Ishikawa (cell line): ENCODE results near the gene ONECUT2.

Experiments used
- CEBPB ChIP-seq: IDR thresholded peaks from 2 replicates; pipeline ENCODE4 v1.6.1; 2012
- EGR1 ChIP-seq: IDR thresholded peaks from 2 replicates; pipeline ENCODE4 v1.6.1; 2012
- EP300 ChIP-seq: IDR thresholded peaks from 2 replicates; pipeline ENCODE4 v1.6.1; 2012; ENCODE audit warnings: borderline replicate concordance
- NFIC ChIP-seq: IDR thresholded peaks from 2 replicates; pipeline ENCODE4 v1.6.1; 2012
- RAD21 ChIP-seq: IDR thresholded peaks from 2 replicates; pipeline ENCODE4 v1.6.1; 2012; ENCODE audit warnings: low read depth
- REST ChIP-seq: IDR thresholded peaks from 2 replicates; pipeline ENCODE4 v1.6.1; 2012; ENCODE audit warnings: low read depth, mild to moderate bottlenecking
- TCF12 ChIP-seq: IDR thresholded peaks from 2 replicates; pipeline ENCODE4 v1.6.1; 2012; ENCODE audit warnings: low read depth
- ZBTB7A ChIP-seq: IDR thresholded peaks from 2 replicates; pipeline ENCODE4 v1.6.1; 2012; ENCODE audit warnings: low read depth
- TF ChIP-seq, protein P1 (sequence below): IDR thresholded peaks from 2 replicates; pipeline ENCODE4 v1.6.1; 2012
- TF ChIP-seq, protein P2 (sequence below): IDR thresholded peaks from 2 replicates; pipeline ENCODE4 v1.6.1; 2012

DNA sequence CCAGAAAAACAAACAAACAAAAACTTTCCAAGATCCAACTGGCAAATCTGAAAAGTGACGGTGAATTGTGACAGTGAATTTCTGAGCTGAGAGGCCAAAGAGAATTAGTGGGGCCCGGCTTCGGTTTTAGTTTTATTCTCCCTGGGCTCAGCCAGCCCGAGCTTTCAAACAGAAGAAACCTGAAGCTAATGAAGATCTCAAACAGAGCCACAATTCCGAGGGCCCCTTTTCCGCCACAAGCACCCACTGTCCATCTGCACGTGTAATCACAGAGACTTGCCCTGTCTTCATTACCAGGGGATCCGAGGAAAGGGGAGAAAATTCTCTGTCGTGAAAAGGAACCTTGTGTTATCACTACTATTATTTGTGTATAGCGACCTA is 4.2 kb upstream of the ONECUT2 start:
- TF ChIP-seq EP300 = no peak
- no peak for TF ChIP-seq RAD21
- TF ChIP-seq NFIC = no peak
- no peak for TF ChIP-seq REST
- TF ChIP-seq CEBPB = no peak
- no peak for TF ChIP-seq ZBTB7A
- TF ChIP-seq, protein P1, sequence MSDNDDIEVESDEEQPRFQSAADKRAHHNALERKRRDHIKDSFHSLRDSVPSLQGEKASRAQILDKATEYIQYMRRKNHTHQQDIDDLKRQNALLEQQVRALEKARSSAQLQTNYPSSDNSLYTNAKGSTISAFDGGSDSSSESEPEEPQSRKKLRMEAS = no peak
- TF ChIP-seq, protein P2, sequence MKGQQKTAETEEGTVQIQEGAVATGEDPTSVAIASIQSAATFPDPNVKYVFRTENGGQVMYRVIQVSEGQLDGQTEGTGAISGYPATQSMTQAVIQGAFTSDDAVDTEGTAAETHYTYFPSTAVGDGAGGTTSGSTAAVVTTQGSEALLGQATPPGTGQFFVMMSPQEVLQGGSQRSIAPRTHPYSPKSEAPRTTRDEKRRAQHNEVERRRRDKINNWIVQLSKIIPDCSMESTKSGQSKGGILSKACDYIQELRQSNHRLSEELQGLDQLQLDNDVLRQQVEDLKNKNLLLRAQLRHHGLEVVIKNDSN = no peak
- TF ChIP-seq EGR1 = no peak
- no peak for TF ChIP-seq TCF12
